Left lobe of liver (tissue), 2 donors: ENCODE results near the gene ZBTB34. TPM values are rescaled to one million over a fixed set of nuclear protein-coding genes. Genes with fewer than 3 reads are reported as not detected.

Source experiments
- ATAC-seq: fragments of 200-7000 bp; cut with Tn5 transposase; one replicate; pipeline ENCODE4 v1.9.1; 2020; ENCODE audit warnings: mild to moderate bottlenecking, moderate library complexity
- DNase-seq: peaks from one replicate; pipeline ENCODE4 v3.0.0-alpha.2; 2020; ENCODE audit warnings: low spot score
- total RNA-seq: library from RNA; stranded (reverse); gene quantifications from one replicate; pipeline ENCODE4 v1.2.1, GENCODE V29; 2021
- donor health status: DM: no; HTN: no; CAD: no; lungs with moderate emphysema.
- donor health status: DM: no; HTN: yes; CAD: no.

The ZBTB34 gene
- total RNA-seq, 1 donor from 2014 or later: 2.7 TPM

GRCh38 chr9:126875756-126876510, 15.5 kb downstream of the ZBTB34 start:
- DNase-seq: no peak
- ATAC-seq: no peak

- ATAC-seq: no peak
- DNase-seq: no peak
Measured at GRCh38 chr9:126876531-126876930, 16.1 kb downstream of the ZBTB34 start.

- DNase-seq (no peak), ATAC-seq (no peak)
Measured at GRCh38 chr9:126877418-126877817, 17.0 kb downstream of the ZBTB34 start.

- no peak for DNase-seq
- no peak for ATAC-seq
Measured at GRCh38 chr9:126879288-126879687, 18.8 kb downstream of the ZBTB34 start.

- no peak for ATAC-seq
- no peak for DNase-seq
Measured at GRCh38 chr9:126880226-126880946, 19.9 kb downstream of the ZBTB34 start.

- DNase-seq (no peak), ATAC-seq (peak; percentile 39)
Measured at GRCh38 chr9:126880947-126881332, 20.5 kb downstream of the ZBTB34 start.

DNA sequence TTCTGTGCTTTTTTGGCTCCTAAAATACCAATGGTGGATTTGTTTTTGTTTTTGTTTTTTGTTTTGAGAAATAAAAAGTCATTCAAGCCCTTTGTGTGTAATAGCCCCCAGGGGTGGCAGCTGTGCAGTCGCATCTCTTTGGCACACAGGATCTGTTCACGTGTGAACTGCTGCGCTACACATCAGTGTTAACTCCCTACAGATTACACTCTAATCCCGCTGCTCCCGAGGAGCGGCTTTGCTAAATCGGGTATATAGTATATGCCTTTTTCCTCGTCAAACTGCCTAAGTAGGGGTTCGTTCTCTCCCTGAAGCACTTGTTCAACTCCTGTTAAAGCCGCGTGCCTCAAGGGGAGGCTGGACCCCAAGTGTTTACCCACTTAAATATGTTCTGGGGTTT, 22.3 kb downstream of the ZBTB34 start:
- no peak for ATAC-seq
- DNase-seq: no peak

DNA sequence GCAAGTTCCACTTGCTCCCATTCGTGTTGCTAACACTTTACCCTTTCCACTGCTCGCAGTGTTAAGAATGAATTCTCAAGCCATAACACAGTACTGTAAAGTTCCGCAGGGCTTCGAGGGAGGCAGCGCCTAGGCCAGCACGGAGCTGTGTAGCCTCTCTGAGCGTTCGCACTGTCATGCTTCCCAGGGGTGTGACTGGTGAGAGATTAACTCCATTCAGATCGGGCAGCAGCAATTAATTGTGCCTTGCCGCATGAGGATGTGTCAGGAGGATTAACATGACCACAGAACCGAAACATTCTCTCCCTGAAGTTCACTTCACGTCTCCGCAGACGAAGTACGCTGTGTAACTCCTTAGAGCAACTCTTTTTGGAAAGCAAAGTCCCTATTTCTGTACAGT, 23.2 kb downstream of the ZBTB34 start:
- DNase-seq (no peak), ATAC-seq (no peak)

- DNase-seq (no peak), ATAC-seq (peak; percentile 86)
Measured at GRCh38 chr9:126885131-126885641, 24.7 kb downstream of the ZBTB34 start.

DNA sequence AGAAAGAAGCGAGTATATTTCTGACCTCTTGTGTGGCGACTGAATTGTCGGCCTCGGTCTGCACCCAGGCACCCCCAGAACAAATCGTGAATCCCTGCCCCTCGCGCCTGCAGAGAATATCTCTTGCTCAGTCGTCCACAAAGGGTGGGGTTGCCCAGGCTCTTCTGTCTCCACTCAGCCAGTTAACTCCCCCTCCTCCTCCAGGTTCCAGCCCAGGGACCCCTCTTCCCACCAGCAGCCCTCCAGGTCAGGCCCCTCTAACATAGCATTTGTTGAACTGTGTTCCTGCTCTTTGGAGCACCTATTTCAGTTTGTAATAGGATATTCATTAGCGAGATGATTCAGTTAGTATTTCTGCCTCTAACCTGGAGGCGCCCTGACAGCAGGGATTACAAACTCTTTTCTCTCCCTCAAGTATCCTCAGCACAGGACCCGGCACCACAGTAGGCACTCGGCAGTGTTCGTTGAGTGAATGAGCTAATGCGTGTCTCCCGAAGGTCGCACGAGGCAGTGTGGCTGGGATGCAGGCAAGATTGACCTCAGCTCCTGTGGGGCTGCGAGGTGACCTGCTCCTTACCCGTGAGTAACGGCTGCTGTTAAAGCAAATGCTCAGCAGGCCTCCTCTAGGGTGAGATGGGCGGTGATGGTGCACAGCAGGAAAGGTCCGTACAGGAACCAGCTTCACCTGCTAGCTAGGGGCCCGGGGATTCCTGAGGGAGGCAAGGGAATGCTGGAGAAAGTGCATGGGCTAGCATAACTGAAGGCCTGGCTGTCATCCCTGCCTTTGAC, 25.8 kb downstream of the ZBTB34 start:
- no peak for ATAC-seq
- DNase-seq: no peak

DNA sequence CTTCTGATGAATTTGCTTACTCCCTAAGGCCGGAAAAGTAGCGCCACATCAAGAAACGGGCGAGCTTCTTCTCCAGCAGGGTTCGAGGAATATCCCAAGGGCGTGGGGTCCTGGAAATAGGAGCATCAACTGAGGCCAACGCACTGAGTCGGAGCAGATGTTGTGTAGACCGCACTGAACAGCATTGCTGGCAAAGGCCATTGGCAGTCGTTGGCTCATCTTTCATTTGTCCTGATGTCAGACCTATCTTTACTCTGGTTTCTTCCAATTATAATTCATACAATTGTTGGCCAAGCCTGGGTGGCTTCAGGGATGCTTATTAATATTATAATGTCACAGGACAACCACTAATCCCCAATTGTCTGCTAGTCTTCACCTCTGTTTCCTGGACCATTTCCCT, 26.5 kb downstream of the ZBTB34 start:
- DNase-seq (no peak), ATAC-seq (no peak)

GRCh38 chr9:126891676-126892075, 31.2 kb downstream of the ZBTB34 start:
- ATAC-seq (no peak), DNase-seq (no peak)

DNA sequence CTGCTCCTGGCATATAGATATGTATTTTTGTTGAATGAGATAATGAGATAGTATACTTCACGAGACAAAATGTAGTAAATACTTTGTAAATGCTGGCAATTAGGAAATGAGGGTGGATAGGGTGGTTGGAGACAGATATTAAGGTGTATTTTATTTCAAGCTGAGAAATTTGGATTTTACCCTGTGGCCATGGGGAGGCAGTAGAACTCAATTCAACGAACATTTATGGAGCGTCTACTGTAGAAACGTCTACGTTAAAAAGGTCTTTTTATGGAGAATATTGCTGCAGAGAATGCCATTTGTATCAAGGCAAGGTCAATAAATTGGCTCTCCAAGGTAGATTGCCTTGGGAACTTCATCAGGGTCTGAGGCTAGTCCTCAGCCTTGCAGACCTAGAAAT, 32.6 kb downstream of the ZBTB34 start:
- peak; percentile 43 for ATAC-seq
- DNase-seq: no peak

GRCh38 chr9:126894052-126894603, 33.7 kb downstream of the ZBTB34 start:
- ATAC-seq (no peak), DNase-seq (no peak)

DNA sequence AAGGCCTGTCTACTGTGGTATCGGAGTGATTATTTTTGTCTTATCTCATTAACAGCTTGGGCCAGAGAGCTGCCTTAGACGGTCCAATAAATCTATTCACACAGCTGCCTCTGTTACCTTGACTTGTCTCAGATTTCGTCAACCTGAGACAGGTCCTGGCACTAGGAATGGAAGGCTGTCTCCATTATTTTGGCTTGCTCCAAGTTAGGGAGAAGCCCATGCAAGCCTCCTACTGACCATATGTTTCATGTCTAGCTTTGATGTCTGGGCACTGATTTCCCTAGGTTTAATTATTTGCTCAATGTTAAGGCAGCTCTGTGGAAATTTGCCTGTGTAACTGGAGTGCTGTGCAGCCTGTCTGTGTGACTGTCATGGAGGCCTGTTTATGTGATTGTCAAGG, 41.8 kb downstream of the ZBTB34 start:
- DNase-seq: no peak
- ATAC-seq: no peak

- no peak for DNase-seq
Measured at GRCh38 chr9:126904586-126904985, 44.1 kb downstream of the ZBTB34 start.

GRCh38 chr9:126906091-126906490, 45.7 kb downstream of the ZBTB34 start:
- no peak for ATAC-seq
- no peak for DNase-seq

More at GRCh38 chr9:126904586-126904985, 44.1 kb downstream of the ZBTB34 start:
- no peak for ATAC-seq

DNA sequence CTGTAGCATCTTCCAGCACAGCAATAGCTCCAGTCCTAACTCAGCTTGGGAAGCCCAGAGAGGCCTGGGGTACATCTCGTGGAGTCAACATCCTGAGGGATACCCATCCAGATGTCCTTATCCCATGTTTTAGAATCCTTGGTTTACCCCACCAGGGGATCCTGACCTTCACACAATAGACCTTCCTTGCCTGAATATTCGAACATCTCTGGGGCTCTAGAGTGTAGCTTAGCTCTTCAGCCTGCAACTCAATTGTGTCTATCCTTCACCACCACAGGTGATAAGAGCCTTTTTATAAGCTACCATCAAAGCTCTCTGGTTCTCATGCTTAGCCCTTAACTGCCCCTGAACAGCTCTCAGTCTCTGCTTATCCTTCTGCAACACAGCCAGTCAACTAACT, 46.6 kb downstream of the ZBTB34 start:
- ATAC-seq: no peak
- no peak for DNase-seq

- peak; percentile 98 for ATAC-seq
- peak; percentile 97 for DNase-seq
Measured at GRCh38 chr9:126914458-126915280, 54.2 kb downstream of the ZBTB34 start, which contains the start of gene RALGPS1. Gene RALGPS1 (plus strand): TSS chr9:126914782. CDS start chr9:126962290, 47,508 bp downstream.

DNA sequence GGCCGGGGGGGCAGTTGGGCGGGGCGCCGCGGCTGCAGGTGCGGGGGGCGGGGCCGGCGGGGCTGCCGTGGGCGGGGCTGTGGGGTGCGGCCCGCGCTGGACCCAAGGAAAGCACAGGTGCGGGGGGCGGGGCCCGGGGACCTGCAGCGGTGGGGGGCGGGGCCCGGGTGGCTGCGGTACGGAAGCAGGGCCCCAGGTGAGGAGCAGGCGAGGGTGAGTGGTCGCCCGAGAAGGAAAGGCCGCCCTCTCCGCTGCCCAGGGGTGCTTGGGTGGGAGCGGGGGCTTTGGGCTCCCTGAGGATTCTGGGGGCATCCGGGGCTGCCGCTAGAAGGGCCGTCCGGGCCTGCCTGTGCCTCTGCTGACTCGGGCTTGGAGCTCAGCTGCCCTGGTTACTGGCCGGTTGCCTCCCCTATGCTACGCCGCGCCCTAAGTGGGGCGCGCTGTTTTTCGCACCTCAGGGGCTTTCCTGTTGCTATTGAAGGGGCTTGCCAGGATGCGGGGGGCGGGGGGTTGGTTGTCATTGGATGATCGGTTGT, 54.9 kb downstream of the ZBTB34 start:
- peak; percentile 12 for ATAC-seq
- peak; percentile 55 for DNase-seq
